Vagina (tissue), 2 donors: ENCODE measurements around the gene CRYBG1. TPM values are rescaled to one million over a fixed set of nuclear protein-coding genes. Genes with fewer than 3 reads are reported as not detected.
"Not testable (repeated sequence)": the region's sequence is repeated elsewhere in the genome, so short reads cannot be mapped to it uniquely, and the experiment has no call there.

ENCODE experiments used
- DNase-seq, 2 donors: peaks; one replicate each; pipeline ENCODE4 v3.0.0-alpha.2; 2017; ENCODE audit errors: extremely low spot score in 2 of 2
- H3K27ac ChIP-seq: fragments of 200-600 bp; sonication (generic); one replicate; pipeline ENCODE4 v1.5.1; 2019
- H3K27me3 ChIP-seq: fragments of 200-600 bp; sonication (generic); one replicate; pipeline ENCODE4 v1.5.1; 2019
- H3K36me3 ChIP-seq, 2 donors: fragments of 200-600 bp; sonication (generic); one replicate each; pipeline ENCODE4 v1.5.1; 2017 to 2019
- H3K4me1 ChIP-seq: fragments of 200-600 bp; sonication (generic); one replicate; pipeline ENCODE4 v1.5.1; 2019
- H3K4me3 ChIP-seq, 2 donors: fragments of 200-600 bp; sonication (generic); 1 replicate in 1 of 2; 2 replicates in 1 of 2; pipeline ENCODE4 v1.5.1; 2016 to 2019
- H3K9me3 ChIP-seq: fragments of 200-600 bp; sonication (generic); one replicate; pipeline ENCODE4 v1.5.1; 2019
- POLR2A ChIP-seq, 2 donors: fragments of 450-650 bp; IDR thresholded peaks; one replicate each; pipeline ENCODE4 v1.6.1; 2017; ENCODE audit warnings: antibody characterized with exemption in 2 of 2, mild to moderate bottlenecking in 2 of 2, moderate library complexity in 2 of 2
- POLR2AphosphoS5 ChIP-seq, 2 donors: sonication (generic); formaldehyde crosslinking; IDR thresholded peaks; one replicate each; pipeline ENCODE4 v1.9.0; 2017; ENCODE audit warnings: antibody characterized with exemption in 2 of 2, mild to moderate bottlenecking in 2 of 2, low read depth in 1 of 2; ENCODE audit not compliant: insufficient read depth in 1 of 2
- intact Hi-C: fragments of 100-400 bp; cut with DNase I; formaldehyde crosslinking; loops from one replicate; pipeline ENCODE4 v1.15.1; 2023
- total RNA-seq: library from RNA; depleted of rRNA; stranded (reverse); fragments of >200 nt; gene quantifications from one replicate; pipeline ENCODE4 v1.2.3, GENCODE V29; 2016
- TF ChIP-seq, protein P1 (sequence below), 3 experiments: fragments of 450-650 bp in 2 of 3; fragments of 200-600 bp in 1 of 3; sonication (generic) in 1 of 3; IDR thresholded peaks; one replicate each; pipeline ENCODE4 v1.5.1; 2017 to 2019; ENCODE audit warnings: antibody characterized with exemption in 3 of 3, mild to moderate bottlenecking in 2 of 3, moderate library complexity in 2 of 3

CRYBG1 gene
- total RNA-seq, 1 donor from 2014 or later = 46.7 TPM

DNA sequence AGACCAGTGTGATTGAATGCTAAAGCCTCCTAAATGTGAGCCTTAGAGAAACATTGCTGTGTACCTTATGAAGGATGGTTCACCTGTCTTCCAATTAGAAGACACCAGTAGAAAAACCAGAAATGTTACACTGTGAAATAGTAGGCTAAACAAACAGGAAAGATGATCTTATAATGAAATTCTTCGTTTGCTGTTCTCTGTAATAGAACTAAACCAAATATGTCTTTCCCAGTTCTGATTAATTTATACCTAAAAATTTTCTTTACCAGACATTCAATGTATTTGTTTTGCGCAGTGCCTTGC is 154.0 kb downstream of the CRYBG1 start:
- H3K9me3 ChIP-seq = no peaks in the 10 kb centered on the region
- intact Hi-C loops = no loop called here
- TF ChIP-seq POLR2AphosphoS5 (IDR thresholded peaks at IDR 0.05; ENCODE audit: insufficient read depth in 1 of 2, low read depth in 1 of 2) = peak in 1 of 2 donors; percentile 8
- TF ChIP-seq, protein P1, sequence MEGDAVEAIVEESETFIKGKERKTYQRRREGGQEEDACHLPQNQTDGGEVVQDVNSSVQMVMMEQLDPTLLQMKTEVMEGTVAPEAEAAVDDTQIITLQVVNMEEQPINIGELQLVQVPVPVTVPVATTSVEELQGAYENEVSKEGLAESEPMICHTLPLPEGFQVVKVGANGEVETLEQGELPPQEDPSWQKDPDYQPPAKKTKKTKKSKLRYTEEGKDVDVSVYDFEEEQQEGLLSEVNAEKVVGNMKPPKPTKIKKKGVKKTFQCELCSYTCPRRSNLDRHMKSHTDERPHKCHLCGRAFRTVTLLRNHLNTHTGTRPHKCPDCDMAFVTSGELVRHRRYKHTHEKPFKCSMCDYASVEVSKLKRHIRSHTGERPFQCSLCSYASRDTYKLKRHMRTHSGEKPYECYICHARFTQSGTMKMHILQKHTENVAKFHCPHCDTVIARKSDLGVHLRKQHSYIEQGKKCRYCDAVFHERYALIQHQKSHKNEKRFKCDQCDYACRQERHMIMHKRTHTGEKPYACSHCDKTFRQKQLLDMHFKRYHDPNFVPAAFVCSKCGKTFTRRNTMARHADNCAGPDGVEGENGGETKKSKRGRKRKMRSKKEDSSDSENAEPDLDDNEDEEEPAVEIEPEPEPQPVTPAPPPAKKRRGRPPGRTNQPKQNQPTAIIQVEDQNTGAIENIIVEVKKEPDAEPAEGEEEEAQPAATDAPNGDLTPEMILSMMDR (IDR thresholded peaks at IDR 0.05) = no peak
- H3K27ac ChIP-seq = peak overlapping the region; percentile 20
- no peaks in the 10 kb centered on the region for H3K36me3 ChIP-seq
- H3K27me3 ChIP-seq = no peaks in the 10 kb centered on the region
- peak overlapping the region in 1 of 2 donors; percentile 71 for H3K4me3 ChIP-seq
- DNase-seq = no peak
- peaks cover 54% of the 10 kb centered on the region for H3K4me1 ChIP-seq

DNA sequence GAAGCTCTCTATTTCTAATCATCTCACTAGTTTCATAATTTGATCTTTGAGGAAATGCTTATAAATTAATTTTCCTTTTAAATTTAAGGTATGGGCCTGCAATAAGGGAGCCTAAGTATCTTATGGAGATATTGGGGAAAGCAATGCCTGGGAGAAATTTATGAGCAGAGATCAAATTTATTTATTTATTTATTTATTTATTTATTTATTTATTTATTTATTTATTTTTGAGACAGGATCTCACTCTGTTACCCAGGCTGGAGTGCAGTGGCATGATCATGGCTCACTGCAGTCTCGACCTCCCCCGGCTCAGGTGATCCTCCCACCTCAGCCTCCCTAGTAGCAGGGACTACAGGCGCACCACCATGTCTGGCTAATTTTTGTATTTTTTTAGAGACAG is 155.1 kb downstream of the CRYBG1 start:
- H3K27ac ChIP-seq, H3K36me3 ChIP-seq, intact Hi-C loops, DNase-seq, H3K9me3 ChIP-seq, H3K27me3 ChIP-seq, H3K4me3 ChIP-seq: not testable (repeated sequence)
- H3K4me1 ChIP-seq = peaks cover 53% of the 10 kb centered on the region

DNA sequence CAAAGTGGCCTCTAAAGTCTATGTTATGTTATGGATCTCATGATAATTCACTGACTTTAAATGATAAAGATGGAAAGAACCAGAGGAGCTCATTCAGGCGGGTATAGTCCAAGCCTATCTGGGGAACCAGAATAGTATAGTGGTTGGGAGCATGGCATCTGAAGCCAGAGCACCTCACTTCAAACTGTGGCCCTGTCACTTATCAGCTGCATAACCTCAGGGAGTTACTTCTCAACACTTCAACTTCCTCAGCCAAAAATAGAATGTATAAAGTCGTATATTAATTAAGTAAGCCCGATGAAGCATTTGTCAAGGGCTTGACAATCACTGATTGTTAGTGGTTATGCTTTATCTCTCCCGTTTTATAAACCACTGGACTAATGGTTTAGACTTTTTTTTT is 156.1 kb downstream of the CRYBG1 start:
- Histone ChIP-seq H3K27ac (no peak overlapping the region), H3K4me3 (no peak overlapping the region), H3K27me3 (no peaks in the 10 kb centered on the region), H3K36me3 (no peaks in the 10 kb centered on the region), H3K4me1 (peaks cover 43% of the 10 kb centered on the region), H3K9me3 (no peaks in the 10 kb centered on the region)
- TF ChIP-seq POLR2A (IDR thresholded peaks at IDR 0.05) (no peak), POLR2AphosphoS5 (IDR thresholded peaks at IDR 0.05; ENCODE audit: insufficient read depth in 1 of 2, low read depth in 1 of 2) (no peak)
- TF ChIP-seq, protein P1 (IDR thresholded peaks at IDR 0.05) = no peak
- DNase-seq = no peak
- intact Hi-C loops = no loop called here

DNA sequence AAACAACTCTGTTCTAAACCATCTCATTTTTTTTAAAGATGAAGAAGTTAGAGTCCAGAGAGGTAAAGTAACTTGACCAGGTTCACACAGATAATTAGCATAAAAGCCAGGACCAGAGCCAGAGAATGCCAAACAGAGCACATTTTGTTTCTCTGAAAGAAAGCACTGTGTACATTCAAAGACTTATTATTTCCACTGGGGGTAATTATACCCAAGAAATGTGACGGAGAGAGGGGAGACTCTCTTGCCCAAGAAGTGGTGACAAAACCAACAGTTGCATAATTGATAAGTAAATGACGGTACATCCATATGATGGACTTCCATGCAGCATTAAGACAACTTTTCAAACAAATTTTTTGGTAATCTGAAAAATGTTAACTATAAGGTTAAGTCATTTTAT is 157.2 kb downstream of the CRYBG1 start:
- H3K4me3 ChIP-seq = no peak overlapping the region
- H3K27ac ChIP-seq = no peak overlapping the region
- no peak for DNase-seq
- no peaks in the 10 kb centered on the region for H3K36me3 ChIP-seq
- no peak for TF ChIP-seq POLR2A (IDR thresholded peaks at IDR 0.05)
- TF ChIP-seq POLR2AphosphoS5 (IDR thresholded peaks at IDR 0.05; ENCODE audit: insufficient read depth in 1 of 2, low read depth in 1 of 2) = no peak
- TF ChIP-seq, protein P1 (IDR thresholded peaks at IDR 0.05) = no peak
- intact Hi-C loops = no loop called here
- peaks cover 46% of the 10 kb centered on the region for H3K4me1 ChIP-seq
- no peaks in the 10 kb centered on the region for H3K9me3 ChIP-seq
- no peaks in the 10 kb centered on the region for H3K27me3 ChIP-seq

DNA sequence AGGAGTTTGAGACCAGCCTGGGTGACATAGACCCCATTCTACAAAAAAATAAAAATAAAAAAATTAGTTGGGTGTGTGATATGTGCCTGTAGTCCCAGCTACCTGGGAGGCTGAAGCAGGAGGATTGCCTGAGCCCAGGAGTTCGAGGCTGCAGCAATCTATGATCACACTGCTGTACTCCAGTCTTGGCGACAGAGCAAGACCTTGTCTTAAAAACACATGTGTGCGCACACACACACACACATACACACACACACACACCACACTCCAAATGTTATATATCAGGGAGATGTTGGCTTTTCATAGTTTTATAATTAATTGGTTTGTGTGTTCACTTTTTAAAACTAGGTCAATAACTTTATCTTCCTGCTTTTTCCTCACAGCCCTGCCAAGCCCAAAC is 158.2 kb downstream of the CRYBG1 start:
- peak overlapping the region; percentile 49 for H3K27ac ChIP-seq
- peaks cover 47% of the 10 kb centered on the region for H3K4me1 ChIP-seq
- TF ChIP-seq POLR2A (IDR thresholded peaks at IDR 0.05) (no peak), POLR2AphosphoS5 (IDR thresholded peaks at IDR 0.05; ENCODE audit: insufficient read depth in 1 of 2, low read depth in 1 of 2) (no peak)
- TF ChIP-seq, protein P1 (IDR thresholded peaks at IDR 0.05) = no peak
- H3K36me3 ChIP-seq = no peaks in the 10 kb centered on the region
- H3K27me3 ChIP-seq = no peaks in the 10 kb centered on the region
- DNase-seq = no peak
- intact Hi-C loops = no loop called here
- no peaks in the 10 kb centered on the region for H3K9me3 ChIP-seq
- no peak overlapping the region for H3K4me3 ChIP-seq
